Psoas muscle (tissue), 8 donors: ENCODE results near the gene CTCF. TPM values are rescaled to one million over a fixed set of nuclear protein-coding genes. Genes with fewer than 3 reads are reported as not detected.
A peak's percentile ranks its signal among the peaks of the same experiment; 100 is the strongest.

ENCODE experiments used
- ATAC-seq, 4 donors: fragments of 200-7000 bp; cut with Tn5 transposase; one replicate each; pipeline ENCODE4 v1.9.1; 2020; ENCODE audit warnings: moderate library complexity in 3 of 4, mild to moderate bottlenecking in 2 of 4
- DNase-seq, 2 donors: peaks; one replicate each; pipeline ENCODE4 v3.0.0-alpha.2; 2020
- H3K27ac ChIP-seq: fragments of 200-600 bp; one replicate; pipeline ENCODE4 v1.8.0; 2022
- H3K27me3 ChIP-seq, 3 donors: fragments of 200-600 bp in 1 of 3; one replicate each; pipeline versions ENCODE4 v1.6.1 to v1.8.0; 2013 to 2022; ENCODE audit warnings: low read length in 2 of 3, mild to moderate bottlenecking in 2 of 3, moderate library complexity in 1 of 3; ENCODE audit not compliant: insufficient read depth in 3 of 3
- H3K36me3 ChIP-seq, 2 donors: fragments of 200-600 bp in 1 of 2; one replicate each; pipeline versions ENCODE4 v1.6.1 to v1.8.0; 2013 to 2022; ENCODE audit warnings: low read depth in 1 of 2, mild to moderate bottlenecking in 1 of 2, moderate library complexity in 1 of 2; ENCODE audit not compliant: insufficient read depth in 1 of 2
- H3K4me1 ChIP-seq: fragments of 200-600 bp; one replicate; pipeline ENCODE4 v1.8.0; 2022
- H3K4me3 ChIP-seq: fragments of 200-600 bp; one replicate; pipeline ENCODE4 v1.8.0; 2022; ENCODE audit warnings: mild to moderate bottlenecking
- H3K9me3 ChIP-seq: fragments of 200-600 bp; one replicate; pipeline ENCODE4 v1.8.0; 2022
- CTCF ChIP-seq: fragments of 200-600 bp; IDR thresholded peaks from one replicate; pipeline ENCODE4 v1.8.0; 2022; ENCODE audit warnings: antibody characterized with exemption
- WGBS, 3 donors: extraction: QIAGEN DNeasy Blood & Tissue Kit; methylation state at CpG; one replicate each; pipeline versions ENCODE4 v1.1.6 to v1.1.7; 2013; 5-methylcytosine and 5-hydroxymethylcytosine counted together
- intact Hi-C, 2 donors: fragments of 100-400 bp; cut with DNase I; formaldehyde crosslinking; loops; one replicate each; pipeline versions ENCODE4 v1.11.0 to v1.14.2; 2022
- polyA plus RNA-seq, 3 donors: library from polyadenylated mRNA; stranded (reverse); fragments of 200-250 nt; gene quantifications; one replicate each; pipeline ENCODE4 v1.2.3, GENCODE V29; 2013
- total RNA-seq, 4 donors: library from RNA; stranded (reverse); fragmentation: NEBNext Ultra II Directional in 2 of 4; extraction: Animal tissue kit (Norgen Biotek cat#: 25700) in 2 of 4; gene quantifications; one replicate each; pipeline versions ENCODE4 v1.2.1 to v1.2.4, GENCODE V29; 2021 to 2023
- donor health status: healthy with polysubstance abuse.
- donor health status: DM: no; HTN: no; CAD: no; lungs with moderate emphysema.
- donor health status: Bipolar disorder and iron deficiency.
- donor health status: healthy.
- donor health status: DM: yes; HTN: yes; CAD: no.
- donor health status: DM: no; HTN: no; CAD: no.
- donor health status: DM: no; HTN: no; CAD: no.
- donor health status: DM: yes; HTN: yes; CAD: no.

CTCF gene
- total and polyA plus RNA-seq, 7 donors = 17.7 to 44.7 (median 25.8) TPM

- Histone ChIP-seq H3K9me3 (no peaks in the 10 kb centered on the region), H3K27ac (no peak overlapping the region), H3K4me3 (peak overlapping the region; percentile 84), H3K4me1 (peaks cover 34% of the 10 kb centered on the region), H3K36me3 (peaks cover 0 to 62% of the 10 kb centered on the region in 2 donors), H3K27me3 (no peaks in the 10 kb centered on the region)
- 78 to 83% (median 80%) methylated on average over 26 to 27 of the region's 27 CpGs for WGBS, 3 donors
- ATAC-seq (no peak), DNase-seq (peak in 1 of 2 donors; percentile 52)
- no peak for TF ChIP-seq CTCF
- intact Hi-C loops = no loop called here
Measured at GRCh38 chr16:67539691-67540635, 22.4 kb upstream of the CTCF start.

GRCh38 chr16:67540756-67541155 lies 21.6 kb upstream of the CTCF start:
- Histone ChIP-seq H3K4me1 (peaks cover 34% of the 10 kb centered on the region), H3K27ac (no peak overlapping the region), H3K4me3 (no peak overlapping the region), H3K9me3 (no peaks in the 10 kb centered on the region), H3K36me3 (peaks cover 0 to 70% of the 10 kb centered on the region in 2 donors), H3K27me3 (no peaks in the 10 kb centered on the region)
- WGBS, 3 donors = 98 to 100% (median 100%) methylated on average over 1 of the region's 1 CpG
- TF ChIP-seq CTCF = no peak
- DNase-seq (no peak), ATAC-seq (no peak)
- intact Hi-C loops = no loop called here

- DNase-seq (peak in 1 of 2 donors; percentile 52), ATAC-seq (peak in 2 of 4 donors; percentile 8 to 21)
- Histone ChIP-seq H3K27ac (no peak overlapping the region), H3K4me3 (no peak overlapping the region), H3K27me3 (no peaks in the 10 kb centered on the region), H3K9me3 (no peaks in the 10 kb centered on the region), H3K36me3 (peaks cover 0 to 79% of the 10 kb centered on the region in 2 donors), H3K4me1 (peaks cover 40% of the 10 kb centered on the region)
- 81 to 84% (median 81%) methylated on average over 14 of the region's 14 CpGs for WGBS, 3 donors
- no peak for TF ChIP-seq CTCF
- intact Hi-C loops = no loop called here
Measured at GRCh38 chr16:67541391-67542263, 20.7 kb upstream of the CTCF start.

GRCh38 chr16:67542464-67542863 lies 19.9 kb upstream of the CTCF start:
- DNase-seq = peak in 1 of 2 donors; percentile 64
- intact Hi-C loops = no loop called here
- H3K27me3 ChIP-seq = no peaks in the 10 kb centered on the region
- no peak overlapping the region for H3K4me3 ChIP-seq
- H3K9me3 ChIP-seq = no peaks in the 10 kb centered on the region
- H3K27ac ChIP-seq = no peak overlapping the region
- no peak for TF ChIP-seq CTCF
- ATAC-seq = peak in 2 of 4 donors; percentile 6 to 17
- peaks cover 40% of the 10 kb centered on the region for H3K4me1 ChIP-seq
- peaks cover 0 to 85% of the 10 kb centered on the region in 2 donors for H3K36me3 ChIP-seq
